SK-MEL-5 (cell line): ENCODE measurements around the gene HACD2. TPM values are rescaled to one million over a fixed set of nuclear protein-coding genes. Genes with fewer than 3 reads are reported as not detected.

Source experiments
- DNase-seq: peaks from one replicate; pipeline ENCODE4 v3.0.0-alpha.2; 2016; ENCODE audit warnings: low read depth, low spot score
- in situ Hi-C: cut with HindIII; loops from 2 replicates; pipeline ENCODE4 v1.10.0; 2016; ENCODE audit warnings: low sequenced_read_pairs, high pct_unique_total_duplicates, low pct_unique_long_range_greater_than_20kb
- total RNA-seq: library from RNA; depleted of rRNA; stranded (reverse); fragments of >200 nt; shearing (Covaris generic); gene quantifications from 2 replicates; pipeline ENCODE4 v1.2.3, GENCODE V29; 2014; rRNA removed

HACD2 gene
- total RNA-seq, 1 experiment from 2014 or later: 13.7 TPM

- in situ Hi-C loops: no loop called here
- DNase-seq: no peak
Observed at GRCh38 chr3:123446610-123447109, 138.2 kb downstream of the HACD2 start.

- no peak for DNase-seq
- in situ Hi-C loops: no loop called here
Observed at GRCh38 chr3:123446210-123446609, 138.6 kb downstream of the HACD2 start.

GRCh38 chr3:123445702-123446101, 139.2 kb downstream of the HACD2 start:
- in situ Hi-C loops: no loop called here
- no peak for DNase-seq

- in situ Hi-C loops: no loop called here
- DNase-seq: no peak
Observed at GRCh38 chr3:123444744-123445143, 140.1 kb downstream of the HACD2 start.

GRCh38 chr3:123444023-123444422, 140.8 kb downstream of the HACD2 start:
- no peak for DNase-seq
- in situ Hi-C loops: no loop called here

- no peak for DNase-seq
- in situ Hi-C loops: no loop called here
Observed at GRCh38 chr3:123442908-123443307, 141.9 kb downstream of the HACD2 start.

GRCh38 chr3:123442125-123442524, 142.7 kb downstream of the HACD2 start:
- no peak for DNase-seq
- in situ Hi-C loops: no loop called here

Other genes starting within 250 kb of the HACD2 start
- 1.0 and 1.2 TPM in 2 replicates for gene ADCY5, start 136.0 kb downstream of the HACD2 start, total RNA-seq